Gastroesophageal sphincter (tissue), 4 donors: ENCODE data around the gene PGM3. TPM values are rescaled to one million over a fixed set of nuclear protein-coding genes. Genes with fewer than 3 reads are reported as not detected.

ENCODE experiments used
- ATAC-seq: fragments of 150-250 bp; one replicate; pipeline ENCODE4 v1.9.1; 2016; ENCODE audit warnings: mild to moderate bottlenecking, moderate library complexity
- H3K27ac ChIP-seq, 4 donors: fragments of 200-600 bp; sonication (generic) in 3 of 4; 1 replicate in 3 of 4; 2 replicates in 1 of 4; pipeline ENCODE4 v1.5.1; 2016 to 2019
- H3K27me3 ChIP-seq: fragments of 200-600 bp; sonication (generic); one replicate; pipeline ENCODE4 v1.5.1; 2019
- H3K36me3 ChIP-seq, 2 donors: fragments of 200-600 bp; sonication (generic); one replicate each; pipeline ENCODE4 v1.5.1; 2019; ENCODE audit warnings: control low read depth in 1 of 2
- H3K4me1 ChIP-seq, 3 donors: fragments of 200-600 bp; sonication (generic); 1 replicate in 2 of 3; 2 replicates in 1 of 3; pipeline ENCODE4 v1.5.1; 2016 to 2019; ENCODE audit warnings: control low read depth in 2 of 3
- H3K4me3 ChIP-seq, 2 donors: fragments of 200-600 bp; sonication (generic); one replicate each; pipeline ENCODE4 v1.5.1; 2019; ENCODE audit warnings: mild to moderate bottlenecking in 1 of 2, moderate library complexity in 1 of 2
- H3K9me3 ChIP-seq, 3 donors: fragments of 200-600 bp; sonication (generic); one replicate each; pipeline ENCODE4 v1.5.1; 2017 to 2019; ENCODE audit warnings: control low read depth in 2 of 3
- EP300 ChIP-seq: sonication (generic); formaldehyde crosslinking; IDR thresholded peaks from one replicate; pipeline ENCODE4 v1.6.1; 2017; ENCODE audit warnings: antibody characterized with exemption, mild to moderate bottlenecking
- POLR2A ChIP-seq, 2 donors: fragments of 450-650 bp; IDR thresholded peaks; one replicate each; pipeline ENCODE4 v1.6.1; 2017; ENCODE audit warnings: antibody characterized with exemption in 2 of 2, mild to moderate bottlenecking in 2 of 2, moderate library complexity in 1 of 2
- POLR2AphosphoS5 ChIP-seq: sonication (generic); formaldehyde crosslinking; IDR thresholded peaks from one replicate; pipeline ENCODE4 v1.6.1; 2017; ENCODE audit warnings: antibody characterized with exemption
- WGBS, 2 donors: methylation state at CpG; one replicate each; pipeline ENCODE4 v1.1.5; 2018; ENCODE audit warnings: low coverage in 1 of 2; 5-methylcytosine and 5-hydroxymethylcytosine counted together
- total RNA-seq, 4 donors: library from RNA; depleted of rRNA; stranded (reverse); fragments of >200 nt; gene quantifications; one replicate each; pipeline ENCODE4 v1.1.0, GENCODE V29; 2016
- TF ChIP-seq, protein P1 (sequence below), 4 experiments: fragments of 200-600 bp in 2 of 4; fragments of 450-650 bp in 2 of 4; sonication (generic) in 1 of 4; IDR thresholded peaks; one replicate each; pipeline ENCODE4 v1.5.1; 2017 to 2019; ENCODE audit warnings: antibody characterized with exemption in 4 of 4, mild to moderate bottlenecking in 2 of 4, moderate library complexity in 2 of 4

Gene PGM3
- total RNA-seq, 4 donors from 2014 or later: 10.1 to 19.3 (median 13.1) TPM

DNA sequence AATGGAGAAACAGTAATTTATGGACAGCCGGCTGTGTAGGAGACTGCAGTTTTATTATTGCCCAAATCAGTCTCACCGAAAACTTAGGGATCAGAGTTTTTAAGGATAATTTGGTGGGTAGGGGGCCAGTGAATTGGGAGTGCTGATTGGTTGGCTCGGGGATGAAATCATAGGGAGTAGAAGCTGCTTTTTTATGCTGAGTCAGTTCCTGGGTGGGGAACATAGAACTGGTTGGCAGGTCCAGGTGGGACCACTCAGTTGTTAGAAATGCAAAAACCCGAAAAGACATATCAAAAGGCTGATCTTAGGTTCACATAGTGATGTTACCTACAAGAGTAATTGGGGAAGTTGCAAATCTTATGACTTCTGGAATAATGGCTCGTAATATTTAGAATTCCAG lies 66.3 kb downstream of the PGM3 start:
- no peak for ATAC-seq
- Histone ChIP-seq H3K9me3 (no peaks in the 10 kb centered on the region), H3K4me1 (no peaks in the 10 kb centered on the region), H3K4me3 (no peak overlapping the region), H3K27me3 (no peaks in the 10 kb centered on the region), H3K27ac (no peak overlapping the region), H3K36me3 (peaks cover 6 to 99% of the 10 kb centered on the region in 2 donors)
- TF ChIP-seq, protein P1, sequence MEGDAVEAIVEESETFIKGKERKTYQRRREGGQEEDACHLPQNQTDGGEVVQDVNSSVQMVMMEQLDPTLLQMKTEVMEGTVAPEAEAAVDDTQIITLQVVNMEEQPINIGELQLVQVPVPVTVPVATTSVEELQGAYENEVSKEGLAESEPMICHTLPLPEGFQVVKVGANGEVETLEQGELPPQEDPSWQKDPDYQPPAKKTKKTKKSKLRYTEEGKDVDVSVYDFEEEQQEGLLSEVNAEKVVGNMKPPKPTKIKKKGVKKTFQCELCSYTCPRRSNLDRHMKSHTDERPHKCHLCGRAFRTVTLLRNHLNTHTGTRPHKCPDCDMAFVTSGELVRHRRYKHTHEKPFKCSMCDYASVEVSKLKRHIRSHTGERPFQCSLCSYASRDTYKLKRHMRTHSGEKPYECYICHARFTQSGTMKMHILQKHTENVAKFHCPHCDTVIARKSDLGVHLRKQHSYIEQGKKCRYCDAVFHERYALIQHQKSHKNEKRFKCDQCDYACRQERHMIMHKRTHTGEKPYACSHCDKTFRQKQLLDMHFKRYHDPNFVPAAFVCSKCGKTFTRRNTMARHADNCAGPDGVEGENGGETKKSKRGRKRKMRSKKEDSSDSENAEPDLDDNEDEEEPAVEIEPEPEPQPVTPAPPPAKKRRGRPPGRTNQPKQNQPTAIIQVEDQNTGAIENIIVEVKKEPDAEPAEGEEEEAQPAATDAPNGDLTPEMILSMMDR (IDR thresholded peaks at IDR 0.05): no peak
- TF ChIP-seq EP300: no peak
- TF ChIP-seq POLR2AphosphoS5: no peak
- TF ChIP-seq POLR2A (IDR thresholded peaks at IDR 0.05): no peak
- WGBS, 2 donors: 93 to 96% methylated on average over 5 of the region's 5 CpGs

DNA sequence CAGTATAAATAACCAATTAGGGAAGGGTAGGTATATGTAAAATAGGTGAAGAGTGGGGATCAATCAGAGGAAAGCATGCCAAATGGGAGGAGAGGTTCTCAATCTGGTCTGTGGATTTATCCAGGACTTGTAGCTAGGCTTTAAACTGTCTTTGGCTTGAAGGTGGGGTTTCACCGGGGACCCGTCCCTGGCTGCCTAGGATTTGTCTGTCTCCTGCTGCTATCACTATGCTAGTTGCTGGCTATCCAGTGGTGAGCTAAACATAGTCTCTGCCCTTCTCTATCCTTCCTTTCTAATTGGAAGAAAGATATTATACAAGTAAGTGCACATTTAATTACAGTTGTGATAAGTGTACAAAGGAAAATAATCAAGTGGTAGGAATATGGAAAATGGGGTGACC lies 66.8 kb downstream of the PGM3 start:
- TF ChIP-seq EP300 (no peak), POLR2A (IDR thresholded peaks at IDR 0.05) (no peak), POLR2AphosphoS5 (no peak)
- TF ChIP-seq, protein P1 (IDR thresholded peaks at IDR 0.05): no peak
- no peak for ATAC-seq
- Histone ChIP-seq H3K27ac (no peak overlapping the region), H3K36me3 (peaks cover 6 to 99% of the 10 kb centered on the region in 2 donors), H3K27me3 (no peaks in the 10 kb centered on the region), H3K4me1 (no peaks in the 10 kb centered on the region), H3K4me3 (no peak overlapping the region), H3K9me3 (no peaks in the 10 kb centered on the region)
- WGBS, 2 donors: 100% methylated on average over 2 of the region's 2 CpGs; no CpG with 5 or more reads in 1 of the 2 donors

DNA sequence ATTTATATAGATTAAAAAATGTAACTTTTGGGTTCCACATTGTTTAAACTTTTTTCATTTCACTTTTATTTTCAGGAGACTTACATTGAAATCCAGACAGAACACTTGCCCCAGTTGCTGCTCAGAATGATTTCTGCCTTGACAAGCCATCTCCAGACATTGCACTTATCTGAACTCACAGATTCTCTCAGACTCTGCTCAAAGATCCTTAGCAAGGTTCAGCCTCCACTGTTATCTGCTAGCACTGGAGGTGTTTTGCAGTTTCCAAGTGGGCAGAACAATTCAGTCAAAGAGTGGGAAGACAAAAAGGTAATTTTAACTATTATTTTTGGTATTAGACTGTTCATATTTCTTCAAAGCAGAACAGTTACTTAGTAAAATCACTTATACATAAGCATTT lies 67.6 kb downstream of the PGM3 start:
- Histone ChIP-seq H3K4me1 (no peaks in the 10 kb centered on the region), H3K9me3 (no peaks in the 10 kb centered on the region), H3K27ac (no peak overlapping the region), H3K4me3 (no peak overlapping the region), H3K27me3 (no peaks in the 10 kb centered on the region), H3K36me3 (peaks cover 6 to 99% of the 10 kb centered on the region in 2 donors)
- ATAC-seq: no peak
- TF ChIP-seq POLR2A (IDR thresholded peaks at IDR 0.05) (no peak), EP300 (no peak), POLR2AphosphoS5 (no peak)
- TF ChIP-seq, protein P1 (IDR thresholded peaks at IDR 0.05): no peak

DNA sequence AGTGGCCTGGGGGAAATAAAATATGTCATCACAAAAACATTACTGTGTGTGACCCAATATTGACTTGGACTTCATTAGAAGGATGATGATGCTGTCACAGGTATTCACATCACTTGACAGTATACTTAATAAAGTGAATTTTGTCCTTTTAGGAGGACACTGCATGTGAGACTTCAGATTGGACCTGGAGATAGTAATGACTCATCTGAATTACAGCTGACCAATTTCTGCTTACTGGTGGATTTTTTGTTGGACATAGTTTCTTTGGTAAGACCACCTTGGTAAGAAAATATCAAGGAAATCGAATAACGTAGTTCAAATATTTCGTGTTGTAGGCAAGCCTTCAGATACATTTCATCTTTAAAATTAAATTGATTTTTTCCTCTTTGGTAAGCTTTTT lies 68.5 kb downstream of the PGM3 start:
- H3K27ac ChIP-seq: no peak overlapping the region
- WGBS, 2 donors: 89 to 92% methylated on average over 3 of the region's 3 CpGs
- no peaks in the 10 kb centered on the region for H3K9me3 ChIP-seq
- H3K36me3 ChIP-seq: peaks cover 6 to 98% of the 10 kb centered on the region in 2 donors
- no peak overlapping the region for H3K4me3 ChIP-seq
- TF ChIP-seq POLR2A (IDR thresholded peaks at IDR 0.05): no peak
- TF ChIP-seq, protein P1 (IDR thresholded peaks at IDR 0.05): no peak
- no peak for TF ChIP-seq EP300
- no peak for TF ChIP-seq POLR2AphosphoS5
- no peaks in the 10 kb centered on the region for H3K27me3 ChIP-seq
- ATAC-seq: no peak
- no peaks in the 10 kb centered on the region for H3K4me1 ChIP-seq

DNA sequence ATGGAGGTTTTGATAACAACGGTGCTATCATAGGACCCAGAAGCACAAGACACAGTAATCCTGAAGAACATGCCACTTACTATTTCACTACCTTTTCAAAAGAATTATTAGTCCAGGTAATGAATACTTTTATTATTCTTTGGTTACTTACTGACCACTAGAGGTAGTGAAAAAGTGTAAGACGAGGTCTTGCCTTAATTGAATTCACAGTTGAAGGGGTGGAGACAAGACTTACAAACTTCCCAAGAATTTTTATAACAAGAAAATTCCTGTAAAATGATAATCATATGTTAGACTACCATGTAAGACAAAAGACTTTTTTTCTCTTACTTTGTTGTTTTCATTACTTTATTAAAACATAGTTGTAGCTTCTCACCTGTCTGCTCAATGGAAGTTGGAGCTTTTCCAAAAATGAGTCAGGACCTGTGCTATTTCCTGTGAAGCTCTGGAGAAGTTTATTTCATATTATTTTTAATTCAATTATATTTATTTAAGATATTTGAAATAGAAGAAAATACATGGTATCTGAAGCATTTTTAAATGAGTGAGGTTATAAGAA lies 73.2 kb downstream of the PGM3 start:
- Histone ChIP-seq H3K27ac (no peak overlapping the region), H3K36me3 (peaks cover 0 to 70% of the 10 kb centered on the region in 2 donors), H3K27me3 (no peaks in the 10 kb centered on the region), H3K4me3 (no peak overlapping the region), H3K4me1 (no peaks in the 10 kb centered on the region), H3K9me3 (no peaks in the 10 kb centered on the region)
- WGBS, 2 donors: 92 to 94% methylated on average over 2 of the region's 2 CpGs
- TF ChIP-seq POLR2A (IDR thresholded peaks at IDR 0.05) (no peak), POLR2AphosphoS5 (no peak), EP300 (no peak)
- TF ChIP-seq, protein P1 (IDR thresholded peaks at IDR 0.05): no peak
- ATAC-seq: no peak
